K562 (cell line): ENCODE measurements around the gene TAC3. TPM values are rescaled to one million over a fixed set of nuclear protein-coding genes. Genes with fewer than 3 reads are reported as not detected.

Experiments used
- ATAC-seq: fragments of 200-7000 bp; cut with Tn5 transposase; 3 replicates; pipeline ENCODE4 v1.9.1; 2020; ENCODE audit warnings: moderate library complexity
- BruUV-seq: library from RNA; stranded (reverse); fragments of 400-500 nt; replicated peaks from 2 replicates; lab custom pipeline; 2021; lab: Mats Ljungman, UMichigan
- CTCF ChIA-PET: fragments of 300-600 bp; formaldehyde crosslinking; extraction: SDS; loops from one replicate; lab custom pipeline; 2021; ENCODE audit warnings: low intra/inter-chr PET ratio; lab: Yijun Ruan, JAX
- POLR2A ChIA-PET: fragments of 300-600, 350-650 bp; sonication (Branson Sonifier 250); formaldehyde crosslinking; extraction: SDS; loops from one replicate; lab custom pipeline; 2021; ENCODE audit warnings: antibody characterized with exemption, inconsistent platforms; lab: Yijun Ruan, JAX
- DNase-seq, 4 experiments: peaks; one replicate each; pipeline versions ENCODE4 v3.0.0 to v3.0.0-alpha.2; 2011 to 2018; ENCODE audit warnings: low spot score in 3 of 4, mixed read lengths in 3 of 4; ENCODE audit errors: extremely low read depth in 1 of 4
- FAIRE-seq: peaks from 2 replicates; lab custom pipeline; 2011; peaks lifted over from hg19 to GRCh38; lab: Jason Lieb, UNC
- H2AFZ ChIP-seq: 2 replicates; pipeline ENCODE4 v1.6.0; 2011; ENCODE audit warnings: low read depth, low read length, control low read depth, inconsistent platforms
- H3K27ac ChIP-seq: fragments of 200-600 bp; 3 replicates; pipeline ENCODE4 v1.8.0; 2011; ENCODE audit warnings: low read depth, mild to moderate bottlenecking, control low read depth, inconsistent platforms, low read length, moderate library complexity, mixed read lengths; ENCODE audit errors: extremely low read depth
- H3K27me3 ChIP-seq, 2 experiments: fragments of 300-600 bp in 1 of 2; 2 replicates in 1 of 2; 3 replicates in 1 of 2; pipeline versions ENCODE4 v1.6.0 to v1.8.0; 2011; ENCODE audit warnings: inconsistent platforms in 2 of 2, low read length in 2 of 2, mild to moderate bottlenecking in 1 of 2, mixed read lengths in 1 of 2, moderate library complexity in 1 of 2; ENCODE audit not compliant: control insufficient read depth in 2 of 2, insufficient read depth in 2 of 2
- H3K36me3 ChIP-seq: fragments of 300-600 bp; 3 replicates; pipeline ENCODE4 v1.8.0; 2011; ENCODE audit warnings: mild to moderate bottlenecking, low read length, inconsistent platforms; ENCODE audit not compliant: control insufficient read depth, insufficient read depth
- H3K4me1 ChIP-seq, 2 experiments: fragments of 200-600 bp in 1 of 2; replicated peaks in 1 of 2; 2 replicates in 1 of 2; 3 replicates in 1 of 2; pipeline versions ENCODE4 v1.5.1 to v1.8.0; 2011; ENCODE audit warnings: inconsistent platforms in 2 of 2, low read length in 2 of 2, mild to moderate bottlenecking in 1 of 2, mixed read lengths in 1 of 2, moderate library complexity in 1 of 2; ENCODE audit not compliant: control insufficient read depth in 2 of 2, insufficient read depth in 2 of 2
- H3K4me2 ChIP-seq: 2 replicates; pipeline ENCODE4 v1.6.1; 2011; ENCODE audit warnings: low read length, control low read depth, inconsistent platforms, mixed read lengths; ENCODE audit not compliant: insufficient read depth
- H3K4me3 ChIP-seq: fragments of 200-600 bp; sonication (generic), shearing (Covaris generic); 2 replicates; pipeline ENCODE4 v1.5.1; 2016; ENCODE audit warnings: control low read depth, inconsistent platforms
- H3K79me2 ChIP-seq: fragments of 200-600 bp; 3 replicates; pipeline ENCODE4 v1.8.0; 2011; ENCODE audit warnings: low read length, inconsistent platforms; ENCODE audit not compliant: control insufficient read depth, insufficient read depth
- H3K9ac ChIP-seq, 2 experiments: 2 replicates each; pipeline versions ENCODE4 v1.6.0 to v1.6.1; 2011; ENCODE audit warnings: low read depth in 2 of 2, low read length in 2 of 2, control low read depth in 1 of 2, inconsistent platforms in 1 of 2, mild to moderate bottlenecking in 1 of 2, mixed read lengths in 1 of 2; ENCODE audit not compliant: insufficient read depth in 1 of 2
- H3K9me1 ChIP-seq: one replicate; pipeline ENCODE4 v1.6.0; 2011; ENCODE audit warnings: inconsistent platforms, mild to moderate bottlenecking, low read length, moderate library complexity; ENCODE audit not compliant: control insufficient read depth, insufficient read depth
- H3K9me3 ChIP-seq: replicated peaks from 2 replicates; pipeline ENCODE4 v1.5.1; 2011; ENCODE audit warnings: low read depth, low read length, inconsistent platforms; ENCODE audit not compliant: control insufficient read depth, insufficient read depth
- H4K20me1 ChIP-seq: replicated peaks from 2 replicates; pipeline ENCODE4 v1.6.1; 2011; ENCODE audit warnings: low read length, inconsistent platforms, mixed read lengths; ENCODE audit not compliant: control insufficient read depth, insufficient read depth
- ARNT ChIP-seq, 2 experiments: fragments of 450-650 bp; IDR thresholded peaks; 2 replicates each; pipeline ENCODE4 v1.6.1; 2016; ENCODE audit warnings: mild to moderate bottlenecking in 1 of 2
- ETV6 ChIP-seq, 3 experiments: fragments of 150-350 bp in 1 of 3; sonication (generic) in 1 of 3; formaldehyde crosslinking in 1 of 3; IDR thresholded peaks; 2 replicates each; pipeline versions ENCODE4 v1.6.1 to v1.8.0; 2014 to 2022; ENCODE audit warnings: borderline replicate concordance in 2 of 3, low read depth in 2 of 3, antibody characterized with exemption in 1 of 3, low read length in 1 of 3, mild to moderate bottlenecking in 1 of 3, missing genetic modification reagents in 1 of 3
- GATAD2B ChIP-seq: fragments of 450-650 bp; IDR thresholded peaks from 2 replicates; pipeline ENCODE4 v1.6.1; 2017; ENCODE audit warnings: mild to moderate bottlenecking, borderline replicate concordance
- HIVEP1 ChIP-seq: fragments of 250-450 bp; sonication (Bioruptor Pico); IDR thresholded peaks from 2 replicates; pipeline ENCODE4 v1.4.0; 2020; ENCODE audit warnings: mild to moderate bottlenecking
- KDM1A ChIP-seq, 2 experiments: fragments of 450-650 bp; IDR thresholded peaks; 2 replicates each; pipeline ENCODE4 v1.6.1; 2016; ENCODE audit warnings: mild to moderate bottlenecking in 2 of 2
- MXI1 ChIP-seq: IDR thresholded peaks from 2 replicates; pipeline ENCODE4 v1.6.1; 2011; ENCODE audit warnings: low read depth, mild to moderate bottlenecking, improper control_type of control experiment, low read length
- NCOA2 ChIP-seq, 2 experiments: fragments of 450-650 bp; IDR thresholded peaks; 2 replicates each; pipeline ENCODE4 v1.6.1; 2018; ENCODE audit warnings: mild to moderate bottlenecking in 2 of 2, moderate library complexity in 1 of 2; ENCODE audit not compliant: partially characterized antibody in 2 of 2
- WGBS: fragments of 100-300 bp; shearing (Covaris generic); methylation state at CpG from one replicate; pipeline ENCODE4 v1.1.6; 2016; ENCODE audit warnings: low coverage, mixed read lengths; ENCODE audit not compliant: insufficient coverage; ENCODE audit errors: missing lambda C conversion rate; 5-methylcytosine and 5-hydroxymethylcytosine counted together
- in situ Hi-C: fragments of 300-500 bp; cut with MboI; formaldehyde crosslinking; loops from 4 replicates; pipeline ENCODE4 v1.15.0; 2018; ENCODE audit warnings: inconsistent platforms, mixed read lengths
- intact Hi-C: fragments of 100-400 bp; cut with micrococcal nuclease; formaldehyde crosslinking; loops from 2 replicates; pipeline ENCODE4 v1.14.2; 2022
- polyA plus RNA-seq, 8 experiments: library from polyadenylated mRNA; depleted of rRNA in 4 of 8; stranded (reverse) in 5 of 8; unstranded in 3 of 8; fragments of >200 nt; fragmentation: Nextera tagmentation in 2 of 8; fragmentation: Illumina TruSeq in 1 of 8; extraction: Ambion mirVana in 2 of 8; extraction: Trizol in 1 of 8; gene quantifications; 2 replicates each; pipeline versions ENCODE4 v1.2.1 to v1.2.3, GENCODE V29; 2011 to 2014; ENCODE audit warnings: inconsistent platforms in 1 of 8, missing spikeins in 1 of 8
- total RNA-seq, 7 experiments: library from RNA; depleted of rRNA in 6 of 7; stranded (reverse); fragments of >200 nt in 6 of 7; fragmentation: Illumina TruSeq in 2 of 7; extraction: Trizol in 2 of 7; gene quantifications; 2 replicates each; pipeline versions ENCODE4 v1.2.1 to v1.2.3, GENCODE V29; 2011 to 2021; ENCODE audit warnings: low replicate concordance in 1 of 7
- TF ChIP-seq, protein P1 (sequence below): fragments of 250-450 bp; sonication (Bioruptor Pico); IDR thresholded peaks from 2 replicates; pipeline ENCODE4 v1.9.0; 2021; ENCODE audit warnings: mild to moderate bottlenecking, inconsistent platforms
- TF ChIP-seq, protein P2 (sequence below): sonication (generic); formaldehyde crosslinking; IDR thresholded peaks from 2 replicates; pipeline ENCODE4 v1.8.1; 2023; ENCODE audit warnings: mild to moderate bottlenecking, missing genetic modification reagents

Gene TAC3
- total and polyA plus RNA-seq, 9 of the 15 experiments (the other 6 are each of a cell fraction or from before 2014, with no cell fraction given) = 0.29 to 2.8 (median 1.4) TPM

DNA sequence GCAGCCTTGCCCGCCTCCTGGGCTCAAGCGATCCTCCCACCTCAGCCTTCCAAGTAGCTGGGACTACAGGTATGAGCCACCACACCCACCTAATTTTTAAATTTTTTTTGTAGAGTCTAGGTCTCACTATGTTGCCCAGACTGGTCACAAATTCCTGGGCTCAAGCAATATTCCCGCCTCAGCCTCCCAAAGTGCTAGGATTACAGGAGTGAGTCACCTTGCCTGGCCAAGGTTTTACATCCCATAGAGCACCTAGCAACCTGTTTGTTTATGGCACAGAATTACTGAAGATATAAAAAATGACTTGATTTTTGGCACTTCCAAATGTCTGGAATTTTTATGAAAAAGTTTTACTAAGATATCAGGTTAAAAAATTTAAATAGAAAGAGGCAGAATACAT is 17.1 kb upstream of the TAC3 start:
- no TSS peak for BruUV-seq
- no peak overlapping the region for H2AFZ ChIP-seq
- DNase-seq (no peak), FAIRE-seq (no peak), ATAC-seq (no peak)
- no peaks in the 10 kb centered on the region for H4K20me1 ChIP-seq
- CTCF ChIA-PET = no interaction called here
- in situ Hi-C loops (no loop called here), intact Hi-C loops (no loop called here)
- POLR2A ChIA-PET = interaction anchor here (1.4 kb wide), 1 partner anchor 16 kb away, joined by 3 read pairs; no protein-coding TSS in a partner anchor
- no peak overlapping the region for H3K9ac ChIP-seq
- 45% methylated on average over 3 of the region's 3 CpGs for WGBS
- H3K36me3 ChIP-seq = no peaks in the 10 kb centered on the region
- TF ChIP-seq KDM1A (IDR thresholded peaks at IDR 0.05) (no peak), GATAD2B (no peak), HIVEP1 (CRISPR knock-in tag) (no peak), MXI1 (no peak), ETV6 (IDR thresholded peaks at IDR 0.05; ENCODE audit: borderline replicate concordance in 1 of 2, low read depth in 2 of 2, low read length in 1 of 2) (no peak), ETV6 (CRISPR knock-in tag; IDR thresholded peaks at IDR 0.05; ENCODE audit: borderline replicate concordance) (no peak), ARNT (IDR thresholded peaks at IDR 0.05) (no peak), NCOA2 (IDR thresholded peaks at IDR 0.05; ENCODE audit: partially characterized antibody in 2 of 2) (no peak)
- TF ChIP-seq, protein P1, sequence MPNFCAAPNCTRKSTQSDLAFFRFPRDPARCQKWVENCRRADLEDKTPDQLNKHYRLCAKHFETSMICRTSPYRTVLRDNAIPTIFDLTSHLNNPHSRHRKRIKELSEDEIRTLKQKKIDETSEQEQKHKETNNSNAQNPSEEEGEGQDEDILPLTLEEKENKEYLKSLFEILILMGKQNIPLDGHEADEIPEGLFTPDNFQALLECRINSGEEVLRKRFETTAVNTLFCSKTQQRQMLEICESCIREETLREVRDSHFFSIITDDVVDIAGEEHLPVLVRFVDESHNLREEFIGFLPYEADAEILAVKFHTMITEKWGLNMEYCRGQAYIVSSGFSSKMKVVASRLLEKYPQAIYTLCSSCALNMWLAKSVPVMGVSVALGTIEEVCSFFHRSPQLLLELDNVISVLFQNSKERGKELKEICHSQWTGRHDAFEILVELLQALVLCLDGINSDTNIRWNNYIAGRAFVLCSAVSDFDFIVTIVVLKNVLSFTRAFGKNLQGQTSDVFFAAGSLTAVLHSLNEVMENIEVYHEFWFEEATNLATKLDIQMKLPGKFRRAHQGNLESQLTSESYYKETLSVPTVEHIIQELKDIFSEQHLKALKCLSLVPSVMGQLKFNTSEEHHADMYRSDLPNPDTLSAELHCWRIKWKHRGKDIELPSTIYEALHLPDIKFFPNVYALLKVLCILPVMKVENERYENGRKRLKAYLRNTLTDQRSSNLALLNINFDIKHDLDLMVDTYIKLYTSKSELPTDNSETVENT = no peak
- TF ChIP-seq, protein P2, sequence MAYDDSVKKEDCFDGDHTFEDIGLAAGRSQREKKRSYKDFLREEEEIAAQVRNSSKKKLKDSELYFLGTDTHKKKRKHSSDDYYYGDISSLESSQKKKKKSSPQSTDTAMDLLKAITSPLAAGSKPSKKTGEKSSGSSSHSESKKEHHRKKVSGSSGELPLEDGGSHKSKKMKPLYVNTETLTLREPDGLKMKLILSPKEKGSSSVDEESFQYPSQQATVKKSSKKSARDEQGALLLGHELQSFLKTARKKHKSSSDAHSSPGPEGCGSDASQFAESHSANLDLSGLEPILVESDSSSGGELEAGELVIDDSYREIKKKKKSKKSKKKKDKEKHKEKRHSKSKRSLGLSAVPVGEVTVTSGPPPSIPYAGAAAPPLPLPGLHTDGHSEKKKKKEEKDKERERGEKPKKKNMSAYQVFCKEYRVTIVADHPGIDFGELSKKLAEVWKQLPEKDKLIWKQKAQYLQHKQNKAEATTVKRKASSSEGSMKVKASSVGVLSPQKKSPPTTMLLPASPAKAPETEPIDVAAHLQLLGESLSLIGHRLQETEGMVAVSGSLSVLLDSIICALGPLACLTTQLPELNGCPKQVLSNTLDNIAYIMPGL (CRISPR knock-in tag) = no peak
- H3K79me2 ChIP-seq = no peaks in the 10 kb centered on the region
- peaks cover 3% of the 10 kb centered on the region for H3K9me1 ChIP-seq
- H3K4me3 ChIP-seq = no peak overlapping the region
- no peaks in the 10 kb centered on the region for H3K9me3 ChIP-seq
- H3K4me1 ChIP-seq = peaks cover 3 to 6% of the 10 kb centered on the region in 2 experiments; a peak in 3 of 5 replicates
- H3K4me2 ChIP-seq = no peak overlapping the region
- H3K27ac ChIP-seq = no peak overlapping the region
- no peaks in the 10 kb centered on the region for H3K27me3 ChIP-seq
